ENCODE measurements around the gene HMOX1. TPM values are rescaled to one million over a fixed set of nuclear protein-coding genes. Genes with fewer than 3 reads are reported as not detected.

The HMOX1 gene
- total RNA-seq, 1 donor from 2014 or later, result 6.8 TPM

DNA sequence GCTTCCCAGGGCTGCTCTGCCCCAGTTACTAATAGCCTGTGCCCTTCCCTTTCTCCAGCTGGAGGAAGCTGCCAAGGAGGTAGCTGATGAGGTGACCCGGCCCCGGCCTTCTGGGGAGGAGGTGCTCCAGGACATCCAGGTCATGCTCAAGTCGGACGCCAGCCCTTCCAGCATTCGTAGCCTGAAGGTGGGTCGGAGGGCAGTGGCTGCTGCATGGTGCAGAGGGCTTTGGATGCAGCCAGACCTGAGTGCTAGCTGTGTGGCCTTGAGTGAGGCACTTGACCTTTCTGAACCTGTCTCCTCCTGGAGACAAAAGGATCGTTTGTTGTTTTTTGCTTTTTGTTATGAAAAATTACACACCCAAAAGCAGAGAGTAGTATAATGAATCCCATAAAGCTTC lies 22.5 kb downstream of the HMOX1 start:
- DNase-seq (ENCODE audit: low spot score), result no peak

DNA sequence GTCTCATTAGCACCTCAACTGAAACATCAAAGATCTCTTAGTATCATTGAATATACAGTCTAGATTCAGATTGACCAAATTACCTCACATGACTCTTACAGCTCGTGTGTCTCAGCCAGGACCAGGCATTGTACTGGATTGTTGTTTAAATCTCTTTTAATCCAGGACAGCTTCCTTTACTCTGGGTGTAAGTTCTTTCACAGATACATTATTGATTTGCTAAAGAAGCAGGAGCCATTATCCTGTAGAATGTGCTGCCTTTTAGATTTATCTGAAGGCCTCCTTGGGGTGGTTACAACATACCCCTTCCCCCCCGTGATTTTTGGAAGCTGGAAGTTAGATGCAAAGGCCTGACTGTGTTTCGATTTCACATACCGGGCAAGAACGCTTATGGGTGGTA lies 23.3 kb downstream of the HMOX1 start:
- DNase-seq (ENCODE audit: low spot score), result no peak

DNA sequence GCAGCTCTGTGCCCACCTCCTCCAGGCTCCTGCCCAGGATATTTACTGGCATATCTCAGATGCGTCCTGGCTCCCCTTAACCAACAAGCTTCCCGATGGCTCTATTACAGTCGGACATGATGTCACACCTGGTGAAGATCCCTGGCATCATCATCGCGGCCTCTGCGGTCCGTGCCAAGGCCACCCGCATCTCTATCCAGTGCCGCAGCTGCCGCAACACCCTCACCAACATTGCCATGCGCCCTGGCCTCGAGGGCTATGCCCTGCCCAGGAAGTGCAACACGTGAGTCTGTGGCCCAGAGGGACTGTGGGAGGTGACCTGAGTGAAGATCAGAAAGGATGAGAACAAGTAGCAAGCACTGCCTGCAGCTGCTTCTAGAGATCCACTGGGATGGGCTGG lies 25.5 kb downstream of the HMOX1 start:
- DNase-seq (ENCODE audit: low spot score), result no peak

GRCh38 chr22:35407362-35407761 lies 26.5 kb downstream of the HMOX1 start:
- DNase-seq (ENCODE audit: low spot score), result no peak

DNA sequence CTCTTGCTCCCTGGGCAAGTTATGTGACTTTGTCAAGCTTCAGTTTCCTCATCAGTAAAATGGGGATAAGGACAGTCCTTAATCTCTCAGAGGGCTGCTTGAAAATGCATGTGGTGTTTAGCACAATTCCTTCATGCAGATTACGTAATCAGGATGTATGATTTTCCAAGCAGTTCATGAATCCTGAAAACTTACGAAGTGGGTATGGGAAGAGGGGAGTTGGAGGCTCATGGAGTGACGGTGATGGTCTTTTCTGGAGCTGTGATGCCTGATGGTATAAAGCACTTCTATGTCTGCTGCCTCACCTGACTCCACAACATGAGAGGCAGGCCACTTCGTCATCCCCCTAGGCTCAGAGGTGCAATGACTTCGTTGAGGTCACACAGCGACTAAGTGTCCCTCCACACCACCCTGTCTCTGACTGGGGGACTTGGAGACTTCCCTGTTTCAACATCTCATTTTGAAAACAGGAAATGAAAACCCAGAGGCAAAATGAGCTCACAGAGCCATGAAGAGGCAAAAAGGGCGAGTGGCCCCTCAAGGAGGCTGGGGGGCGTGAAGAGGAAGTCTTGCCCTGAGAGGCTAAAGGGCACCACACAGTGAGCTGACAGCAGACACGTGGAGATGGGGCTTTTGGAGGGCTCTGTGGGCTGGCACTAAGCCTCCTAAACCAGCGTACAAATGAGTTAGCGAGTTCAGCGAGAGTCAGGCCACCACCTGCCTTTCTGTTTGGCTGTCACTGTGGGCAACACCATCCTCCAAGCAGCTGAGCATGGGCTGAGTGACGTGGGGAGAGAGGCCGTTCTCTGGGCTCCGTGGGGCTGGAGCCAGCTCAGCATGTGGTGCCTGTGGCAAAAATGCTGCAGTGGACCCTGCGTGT lies 29.1 kb downstream of the HMOX1 start:
- DNase-seq (ENCODE audit: low spot score), result no peak

GRCh38 chr22:35410663-35411034 lies 29.8 kb downstream of the HMOX1 start:
- no peak for DNase-seq (ENCODE audit: low spot score)

DNA sequence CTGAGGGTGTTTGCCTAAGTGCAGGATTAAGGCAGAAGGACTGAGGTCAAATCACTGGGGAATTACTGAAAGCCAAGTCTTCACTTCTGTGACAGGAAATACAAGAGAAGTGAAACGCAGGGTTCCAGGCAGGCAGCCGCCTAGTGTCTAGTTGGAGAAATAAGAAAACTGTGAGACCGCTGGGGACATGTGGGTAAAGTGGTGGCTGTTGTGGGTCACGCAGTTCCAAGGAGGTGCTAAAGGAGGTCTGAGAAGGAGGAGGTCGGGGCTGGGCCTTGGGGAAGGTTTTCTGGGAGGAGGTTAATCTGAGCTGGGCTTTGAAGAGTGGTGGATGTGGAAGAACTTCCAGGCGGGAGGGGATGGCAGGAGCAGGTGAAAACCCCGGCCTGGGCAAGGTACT lies 30.2 kb downstream of the HMOX1 start:
- DNase-seq (ENCODE audit: low spot score), result no peak

- no peak for DNase-seq (ENCODE audit: low spot score)
Measured at GRCh38 chr22:35413624-35414023, 32.7 kb downstream of the HMOX1 start.

GRCh38 chr22:35417606-35418005 lies 36.7 kb downstream of the HMOX1 start:
- no peak for DNase-seq (ENCODE audit: low spot score)

DNA sequence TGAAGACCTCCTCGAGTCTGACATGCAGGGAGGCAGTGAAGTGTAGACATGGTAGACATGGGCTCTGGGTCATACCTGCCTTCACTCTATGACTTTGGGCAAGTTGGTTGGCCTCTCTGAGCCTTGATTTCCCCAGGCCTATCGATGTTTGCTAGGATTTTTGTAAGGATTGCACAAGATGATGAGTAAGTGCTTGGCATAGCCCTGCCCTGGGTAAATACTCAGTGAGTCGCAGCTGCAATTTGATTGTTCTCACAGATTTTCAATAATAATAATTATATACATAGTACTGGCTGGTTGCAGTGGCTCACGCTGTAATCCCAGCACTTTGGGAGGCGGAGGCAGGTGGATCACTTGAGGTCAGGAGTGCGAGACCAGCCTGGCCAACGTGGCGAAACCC lies 37.2 kb downstream of the HMOX1 start:
- DNase-seq (ENCODE audit: low spot score), result no peak

DNA sequence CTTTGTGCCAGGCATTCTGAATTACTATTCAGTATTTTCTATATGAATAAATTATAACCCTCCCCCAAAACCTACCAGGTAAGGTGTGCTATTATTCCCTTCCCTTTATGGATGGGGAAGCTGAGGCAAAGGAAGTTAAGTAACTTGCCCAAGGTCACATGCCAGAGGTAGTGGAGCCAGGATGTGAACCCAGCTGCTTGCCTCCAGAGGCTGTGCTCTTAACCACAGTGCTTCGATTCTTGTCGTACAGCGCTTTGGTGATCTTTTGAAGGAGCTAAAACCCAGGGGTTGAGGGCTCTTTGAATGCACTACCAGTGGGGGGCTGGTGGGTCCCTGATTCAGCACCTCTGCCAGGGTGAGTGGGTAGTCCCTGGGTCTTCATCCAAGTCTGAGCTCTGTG lies 37.8 kb downstream of the HMOX1 start:
- DNase-seq (ENCODE audit: low spot score), result no peak

- no peak for DNase-seq (ENCODE audit: low spot score)
Measured at GRCh38 chr22:35419756-35420155, 38.9 kb downstream of the HMOX1 start.

- no peak for DNase-seq (ENCODE audit: low spot score)
Measured at GRCh38 chr22:35421121-35421520, 40.2 kb downstream of the HMOX1 start.

DNA sequence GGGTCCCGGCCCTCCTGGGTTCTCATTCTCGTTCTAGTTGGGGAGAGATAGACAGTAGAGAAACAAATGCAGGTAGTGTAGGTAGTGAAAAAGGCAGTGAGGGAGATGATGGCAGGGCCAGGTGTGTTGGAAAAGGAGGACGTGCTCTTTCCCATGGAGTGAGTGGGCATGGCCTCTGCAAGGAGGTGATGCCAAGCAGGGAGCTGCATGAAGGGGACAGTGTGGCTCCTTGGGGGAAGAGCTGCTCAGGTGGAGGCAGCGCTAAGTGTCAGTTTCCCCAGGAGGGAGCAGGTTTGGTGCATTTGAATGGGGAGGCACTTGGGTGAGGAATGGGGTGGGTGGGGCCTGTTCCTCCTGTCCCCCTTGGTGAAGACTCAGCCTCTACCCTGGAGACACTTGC lies 41.2 kb downstream of the HMOX1 start:
- no peak for DNase-seq (ENCODE audit: low spot score)

- DNase-seq (ENCODE audit: low spot score), result no peak
Measured at GRCh38 chr22:35422936-35423335, 42.0 kb downstream of the HMOX1 start.

- no peak for DNase-seq (ENCODE audit: low spot score)
Measured at GRCh38 chr22:35424081-35424480, 43.2 kb downstream of the HMOX1 start.

DNA sequence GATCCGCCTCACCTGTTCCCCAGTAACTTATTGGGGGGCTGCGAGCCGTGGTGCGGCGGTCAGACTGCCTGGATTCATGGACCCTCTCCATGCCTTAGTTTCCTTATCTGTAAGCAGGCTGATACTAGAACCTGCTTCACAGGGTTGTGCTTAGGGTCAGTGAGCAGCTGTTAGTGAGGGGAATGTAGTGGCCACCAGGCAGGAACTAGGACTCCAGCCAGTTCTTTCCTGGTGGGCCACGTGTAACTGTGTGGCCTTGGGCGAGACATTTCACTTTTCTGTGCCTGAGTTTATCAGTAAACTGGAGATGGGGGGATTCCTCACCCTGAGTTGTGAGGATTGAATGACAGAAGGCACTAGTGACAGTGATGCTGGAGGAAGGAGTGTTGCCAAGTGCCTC lies 43.9 kb downstream of the HMOX1 start:
- no peak for DNase-seq (ENCODE audit: low spot score)

DNA sequence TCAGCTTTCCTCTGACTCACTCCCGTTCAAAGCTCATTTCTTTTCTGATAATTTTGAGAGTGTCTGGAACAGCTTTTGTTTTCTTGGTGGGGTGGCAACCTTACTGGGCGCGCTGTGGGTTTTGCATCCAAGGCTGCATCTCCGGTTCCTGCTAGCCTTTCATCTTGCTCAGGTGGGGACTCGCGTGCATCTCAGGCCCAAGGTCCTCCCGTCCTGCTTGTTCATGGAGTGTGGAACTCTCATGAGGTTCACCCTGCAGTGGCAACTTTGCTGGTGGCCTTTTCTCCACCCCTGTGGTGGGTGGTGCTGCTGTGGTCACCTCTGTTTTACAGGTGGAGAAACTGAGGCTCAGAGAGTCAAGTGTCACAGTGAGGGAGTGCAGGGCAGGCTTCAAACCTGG lies 44.6 kb downstream of the HMOX1 start:
- DNase-seq (ENCODE audit: low spot score), result no peak

DNA sequence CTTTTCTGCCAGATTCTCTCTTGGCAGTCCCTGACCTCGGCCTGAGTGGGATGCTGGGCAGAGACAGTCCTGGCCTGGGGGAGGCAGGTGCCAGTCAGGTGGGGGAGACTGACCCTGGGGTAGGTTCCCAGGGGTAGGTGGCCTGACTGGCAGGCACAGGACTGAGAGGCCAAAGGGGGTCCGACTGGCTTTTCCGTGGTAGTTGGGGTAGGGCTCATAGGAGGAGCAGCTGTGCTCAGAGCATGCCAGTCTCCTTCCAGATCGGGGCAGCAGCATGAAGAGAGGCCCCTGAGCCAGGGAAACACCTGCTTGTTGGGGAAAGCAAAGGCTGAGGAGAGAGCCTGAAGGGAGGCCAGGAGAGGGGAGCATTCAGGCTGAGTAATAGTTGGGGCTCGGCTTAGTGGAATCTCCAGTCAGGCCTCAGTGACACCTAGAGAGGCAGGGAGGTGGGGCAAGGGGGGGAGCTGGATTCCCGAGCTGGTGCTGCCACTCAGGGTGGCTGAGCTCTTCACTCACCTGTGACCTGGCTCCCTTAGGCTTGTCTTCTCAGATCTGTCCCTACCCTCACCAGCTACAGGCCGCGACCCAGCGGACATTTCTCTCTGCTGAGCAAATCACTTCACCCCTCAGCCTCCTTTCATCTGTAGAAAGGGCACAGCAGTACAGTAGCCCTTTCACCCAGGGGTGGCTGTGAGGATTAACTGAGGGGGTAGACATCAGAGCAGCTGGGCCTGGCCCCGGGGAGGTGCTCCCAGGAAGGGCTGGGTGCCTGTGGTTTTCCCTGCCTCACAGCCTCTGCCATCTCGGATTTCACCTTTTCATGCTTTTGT lies 45.3 kb downstream of the HMOX1 start:
- DNase-seq (ENCODE audit: low spot score), result no peak

DNA sequence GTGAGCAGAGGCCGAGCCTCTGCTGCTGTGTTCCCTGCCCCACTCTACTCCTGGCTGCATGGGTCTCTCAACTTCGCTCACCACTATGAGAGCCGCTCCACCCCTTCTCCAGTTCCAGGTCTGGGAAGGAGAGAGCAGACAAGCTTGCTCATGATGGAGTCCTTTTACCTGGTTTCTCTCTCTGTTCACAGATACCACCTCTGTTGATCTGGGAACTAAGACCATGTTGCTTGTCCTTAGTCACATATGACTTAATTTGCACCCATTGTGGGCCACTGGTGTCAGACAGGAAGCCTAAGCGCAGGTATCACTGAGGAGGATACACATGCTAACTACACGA lies 45.9 kb downstream of the HMOX1 start:
- no peak for DNase-seq (ENCODE audit: low spot score)

GRCh38 chr22:35430897-35431322 lies 50.0 kb downstream of the HMOX1 start:
- DNase-seq (ENCODE audit: low spot score), result peak; percentile 91

DNA sequence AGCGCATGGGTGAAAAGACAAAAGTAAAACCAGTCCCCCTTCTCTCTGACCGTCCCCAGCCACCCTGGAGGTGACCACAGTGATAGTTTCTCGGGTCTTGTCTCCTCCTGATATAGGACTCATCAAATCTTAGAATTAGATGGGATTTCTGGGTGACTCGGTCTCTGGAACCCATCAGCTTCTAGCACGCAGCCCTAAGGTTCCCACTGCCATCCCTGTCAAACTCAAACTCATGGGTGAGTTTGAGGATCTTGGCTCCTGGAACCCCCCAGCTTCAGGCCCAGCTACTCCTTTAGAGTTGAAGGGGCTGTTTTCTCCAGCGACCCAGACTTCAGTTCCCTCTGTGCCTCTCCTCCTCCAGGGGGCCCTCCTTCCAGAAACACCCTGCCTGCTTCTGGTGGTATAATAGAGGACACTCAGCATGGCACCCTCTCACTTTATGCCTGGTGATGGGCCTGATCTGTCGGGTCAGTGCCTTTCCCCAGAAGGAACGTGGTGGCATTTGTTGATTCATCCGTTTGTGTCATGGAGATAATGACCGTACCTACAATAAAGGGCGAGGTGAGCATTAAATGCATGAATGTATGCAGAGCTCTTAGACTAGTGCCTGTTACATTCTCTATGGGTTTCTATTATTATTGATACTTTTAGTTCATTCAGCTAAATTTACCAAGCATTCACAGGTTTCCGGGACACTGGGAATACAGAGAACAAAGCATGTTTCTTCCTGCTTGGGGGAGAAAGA lies 50.8 kb downstream of the HMOX1 start:
- DNase-seq (ENCODE audit: low spot score), result no peak
